ENCODE data around the gene COL17A1. TPM values are rescaled to one million over a fixed set of nuclear protein-coding genes. Genes with fewer than 3 reads are reported as not detected.
A peak's percentile ranks its signal among the peaks of the same experiment; 100 is the strongest.

COL17A1 gene
- total RNA-seq, 1 donor from 2014 or later: not detected

GRCh38 chr10:104122225-104123107, 36.8 kb upstream of the COL17A1 start:
- Mint-ChIP-seq H3K36me3 (ENCODE audit: low read depth) (peaks cover 3% of the 10 kb centered on the region), H3K27ac (ENCODE audit: unreplicated experiment) (peak overlapping the region; percentile 95), H3K27me3 (ENCODE audit: low read depth) (no peaks in the 10 kb centered on the region), H3K9me3 (ENCODE audit: low read depth) (no peaks in the 10 kb centered on the region), H3K4me3 (ENCODE audit: unreplicated experiment) (peak overlapping the region; percentile 91), H3K4me1 (ENCODE audit: low read depth) (peaks cover 27% of the 10 kb centered on the region)
- TF ChIP-seq CTCF (IDR thresholded peaks at IDR 0.05): no peak
- no peak for DNase-seq (ENCODE audit: low spot score)

GRCh38 chr10:104121485-104122224, 36.0 kb upstream of the COL17A1 start, which contains the start of gene SFR1:
TSS of gene SFR1 (plus strand) at chr10:104122171. CDS start at chr10:104122184, 13 bp downstream.
- H3K4me1 Mint-ChIP-seq (ENCODE audit: low read depth): peaks cover 27% of the 10 kb centered on the region
- DNase-seq (ENCODE audit: low spot score): peak; percentile 99
- H3K27ac Mint-ChIP-seq (ENCODE audit: unreplicated experiment): peak within 1 kb of the TSS; percentile 99
- no peaks in the 10 kb centered on the region for H3K27me3 Mint-ChIP-seq (ENCODE audit: low read depth)
- no peaks in the 10 kb centered on the region for H3K9me3 Mint-ChIP-seq (ENCODE audit: low read depth)
- peak within 1 kb of the TSS; percentile 91 for H3K4me3 Mint-ChIP-seq (ENCODE audit: unreplicated experiment)
- H3K36me3 Mint-ChIP-seq (ENCODE audit: low read depth): peaks cover 3% of the 10 kb centered on the region
- peak; percentile 84 for TF ChIP-seq CTCF (IDR thresholded peaks at IDR 0.05)

GRCh38 chr10:104120903-104121484, 35.3 kb upstream of the COL17A1 start:
- H3K36me3 Mint-ChIP-seq (ENCODE audit: low read depth): peaks cover 3% of the 10 kb centered on the region
- no peaks in the 10 kb centered on the region for H3K9me3 Mint-ChIP-seq (ENCODE audit: low read depth)
- H3K4me3 Mint-ChIP-seq (ENCODE audit: unreplicated experiment): peak overlapping the region; percentile 91
- H3K27me3 Mint-ChIP-seq (ENCODE audit: low read depth): no peaks in the 10 kb centered on the region
- no peak for DNase-seq (ENCODE audit: low spot score)
- TF ChIP-seq CTCF (IDR thresholded peaks at IDR 0.05): no peak
- H3K4me1 Mint-ChIP-seq (ENCODE audit: low read depth): peaks cover 27% of the 10 kb centered on the region
- H3K27ac Mint-ChIP-seq (ENCODE audit: unreplicated experiment): peak overlapping the region; percentile 99

GRCh38 chr10:104120512-104120902, 34.8 kb upstream of the COL17A1 start:
- Mint-ChIP-seq H3K4me1 (ENCODE audit: low read depth) (peaks cover 27% of the 10 kb centered on the region), H3K27ac (ENCODE audit: unreplicated experiment) (peak overlapping the region; percentile 99), H3K27me3 (ENCODE audit: low read depth) (no peaks in the 10 kb centered on the region), H3K4me3 (ENCODE audit: unreplicated experiment) (peak overlapping the region; percentile 91), H3K9me3 (ENCODE audit: low read depth) (no peaks in the 10 kb centered on the region), H3K36me3 (ENCODE audit: low read depth) (peaks cover 3% of the 10 kb centered on the region)
- TF ChIP-seq CTCF (IDR thresholded peaks at IDR 0.05): no peak
- DNase-seq (ENCODE audit: low spot score): no peak

GRCh38 chr10:104119996-104120395, 34.3 kb upstream of the COL17A1 start:
- TF ChIP-seq CTCF (IDR thresholded peaks at IDR 0.05): no peak
- no peak overlapping the region for H3K4me3 Mint-ChIP-seq (ENCODE audit: unreplicated experiment)
- no peaks in the 10 kb centered on the region for H3K36me3 Mint-ChIP-seq (ENCODE audit: low read depth)
- H3K4me1 Mint-ChIP-seq (ENCODE audit: low read depth): peaks cover 27% of the 10 kb centered on the region
- no peak for DNase-seq (ENCODE audit: low spot score)
- no peaks in the 10 kb centered on the region for H3K27me3 Mint-ChIP-seq (ENCODE audit: low read depth)
- H3K27ac Mint-ChIP-seq (ENCODE audit: unreplicated experiment): no peak overlapping the region
- no peaks in the 10 kb centered on the region for H3K9me3 Mint-ChIP-seq (ENCODE audit: low read depth)
